AG10803 (cell line): Measurements from ENCODE around the gene ITM2B.
A peak's percentile ranks its signal among the peaks of the same experiment; 100 is the strongest.

Source experiments
- DNase-seq: peaks from one replicate; pipeline ENCODE4 v3.0.0; 2010; ENCODE audit warnings: low read depth
- H3K4me3 ChIP-seq: 2 replicates; pipeline ENCODE4 v1.5.1; 2011; ENCODE audit warnings: mild to moderate bottlenecking, low read length, control low read depth
- TF ChIP-seq, protein P1 (sequence below): conservative IDR thresholded peaks from 2 replicates; pipeline ENCODE4 v1.5.1; 2011; ENCODE audit warnings: mild to moderate bottlenecking, low read length, control low read depth, inconsistent platforms

Gene ITM2B

DNA sequence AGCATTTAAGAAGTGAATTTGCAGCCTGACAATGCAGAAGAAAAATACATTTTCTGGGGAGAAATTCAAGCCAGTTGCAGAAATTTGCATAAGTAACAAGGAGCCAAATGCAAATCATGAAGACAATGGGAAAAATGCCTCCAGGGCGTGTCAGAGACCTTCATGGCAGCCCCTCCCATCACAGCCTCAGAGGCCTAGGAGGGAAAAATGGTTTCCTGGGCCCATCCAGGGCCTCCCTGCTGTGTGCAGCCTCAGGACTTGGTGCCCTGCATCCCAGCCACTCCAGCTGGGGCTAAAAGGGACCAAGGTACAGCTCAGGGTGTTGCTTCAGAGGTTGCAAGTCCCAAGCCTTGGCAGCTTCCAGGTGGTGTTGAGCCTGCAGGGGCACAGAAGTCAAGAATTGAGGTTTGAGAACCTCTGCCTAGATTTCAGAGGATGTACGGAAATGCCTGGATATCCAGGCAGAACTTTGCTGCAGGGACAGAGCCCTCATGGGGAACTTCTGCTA is 16.7 kb upstream of the ITM2B start:
- TF ChIP-seq, protein P1, sequence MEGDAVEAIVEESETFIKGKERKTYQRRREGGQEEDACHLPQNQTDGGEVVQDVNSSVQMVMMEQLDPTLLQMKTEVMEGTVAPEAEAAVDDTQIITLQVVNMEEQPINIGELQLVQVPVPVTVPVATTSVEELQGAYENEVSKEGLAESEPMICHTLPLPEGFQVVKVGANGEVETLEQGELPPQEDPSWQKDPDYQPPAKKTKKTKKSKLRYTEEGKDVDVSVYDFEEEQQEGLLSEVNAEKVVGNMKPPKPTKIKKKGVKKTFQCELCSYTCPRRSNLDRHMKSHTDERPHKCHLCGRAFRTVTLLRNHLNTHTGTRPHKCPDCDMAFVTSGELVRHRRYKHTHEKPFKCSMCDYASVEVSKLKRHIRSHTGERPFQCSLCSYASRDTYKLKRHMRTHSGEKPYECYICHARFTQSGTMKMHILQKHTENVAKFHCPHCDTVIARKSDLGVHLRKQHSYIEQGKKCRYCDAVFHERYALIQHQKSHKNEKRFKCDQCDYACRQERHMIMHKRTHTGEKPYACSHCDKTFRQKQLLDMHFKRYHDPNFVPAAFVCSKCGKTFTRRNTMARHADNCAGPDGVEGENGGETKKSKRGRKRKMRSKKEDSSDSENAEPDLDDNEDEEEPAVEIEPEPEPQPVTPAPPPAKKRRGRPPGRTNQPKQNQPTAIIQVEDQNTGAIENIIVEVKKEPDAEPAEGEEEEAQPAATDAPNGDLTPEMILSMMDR: no peak
- no peak for DNase-seq
- H3K4me3 ChIP-seq: no peak overlapping the region

DNA sequence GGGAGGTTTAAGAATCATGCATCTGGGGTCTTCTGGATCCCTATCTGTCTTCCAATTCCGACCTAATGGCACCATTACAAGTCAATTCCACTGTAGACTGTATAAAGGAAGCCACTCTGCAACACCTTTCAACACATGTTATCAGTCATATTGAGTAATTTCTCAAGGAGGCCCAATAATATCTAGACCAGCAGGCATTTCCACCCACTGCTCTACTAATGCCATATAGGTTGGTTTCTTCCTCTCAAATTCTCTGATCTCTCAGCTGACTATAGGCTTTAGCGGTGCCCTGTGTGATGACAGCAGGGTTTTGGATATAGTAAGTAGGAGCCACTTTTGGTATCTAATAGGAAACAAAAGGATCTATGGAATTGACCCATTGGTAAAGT is 12.4 kb upstream of the ITM2B start:
- no peak for DNase-seq
- TF ChIP-seq, protein P1: no peak
- H3K4me3 ChIP-seq: no peak overlapping the region

DNA sequence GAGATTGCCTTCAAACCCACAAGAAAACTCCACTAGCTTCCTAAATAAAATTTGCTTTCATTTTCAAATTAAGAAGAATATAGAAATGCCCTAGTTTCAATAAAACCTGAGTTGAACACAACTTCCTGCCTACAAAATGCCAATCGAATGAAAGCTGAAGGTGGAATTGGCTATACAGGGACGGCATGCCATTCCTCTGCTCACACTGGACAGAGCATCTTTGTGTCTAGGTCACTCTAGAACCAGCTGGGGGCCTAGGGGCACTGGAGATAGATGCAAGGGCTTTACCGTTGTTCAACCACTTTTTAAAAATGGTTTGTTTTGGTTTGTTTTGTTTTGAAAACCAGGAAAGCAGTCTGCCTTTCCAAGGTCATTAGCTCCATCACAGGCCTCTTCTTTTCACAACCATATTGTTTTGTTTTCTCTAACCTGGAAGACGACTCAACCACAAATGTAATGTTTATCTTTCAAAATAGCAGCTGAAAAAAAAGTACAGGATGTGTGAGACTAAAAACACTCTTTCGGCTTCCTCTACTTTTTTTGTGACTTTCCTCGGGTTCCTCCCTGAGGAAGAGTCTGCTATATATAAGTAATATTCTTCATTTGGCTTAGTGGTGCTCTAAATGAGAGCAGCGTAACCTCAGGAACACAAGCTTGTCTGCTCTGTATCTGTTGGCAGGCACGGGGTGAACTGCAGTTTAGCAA is 11.9 kb upstream of the ITM2B start:
- TF ChIP-seq, protein P1: no peak
- H3K4me3 ChIP-seq: no peak overlapping the region
- DNase-seq: no peak

DNA sequence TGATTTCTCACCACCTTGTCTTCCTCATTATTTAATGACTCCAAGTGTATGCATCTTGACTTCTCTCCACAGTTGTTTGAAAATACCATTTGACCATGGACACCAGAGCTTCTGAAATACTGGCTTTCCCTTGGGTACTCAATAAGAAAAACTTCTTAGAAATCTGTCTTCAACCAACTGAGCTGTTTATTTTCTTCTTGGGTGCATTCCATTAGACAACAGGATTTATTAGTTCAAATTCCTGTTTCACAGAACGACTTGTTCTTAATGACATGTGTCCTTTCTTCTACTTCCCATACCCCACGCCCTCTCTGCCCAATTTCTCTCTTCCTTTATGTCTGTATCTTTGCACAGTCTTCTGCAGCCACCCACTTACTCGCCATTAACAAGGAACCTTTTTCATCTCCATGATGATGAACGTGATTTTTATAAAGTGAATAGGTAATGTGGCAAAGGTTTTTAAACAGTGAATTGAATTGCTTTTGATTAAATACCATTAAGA is 11.3 kb upstream of the ITM2B start:
- TF ChIP-seq, protein P1: no peak
- no peak for DNase-seq
- H3K4me3 ChIP-seq: no peak overlapping the region

DNA sequence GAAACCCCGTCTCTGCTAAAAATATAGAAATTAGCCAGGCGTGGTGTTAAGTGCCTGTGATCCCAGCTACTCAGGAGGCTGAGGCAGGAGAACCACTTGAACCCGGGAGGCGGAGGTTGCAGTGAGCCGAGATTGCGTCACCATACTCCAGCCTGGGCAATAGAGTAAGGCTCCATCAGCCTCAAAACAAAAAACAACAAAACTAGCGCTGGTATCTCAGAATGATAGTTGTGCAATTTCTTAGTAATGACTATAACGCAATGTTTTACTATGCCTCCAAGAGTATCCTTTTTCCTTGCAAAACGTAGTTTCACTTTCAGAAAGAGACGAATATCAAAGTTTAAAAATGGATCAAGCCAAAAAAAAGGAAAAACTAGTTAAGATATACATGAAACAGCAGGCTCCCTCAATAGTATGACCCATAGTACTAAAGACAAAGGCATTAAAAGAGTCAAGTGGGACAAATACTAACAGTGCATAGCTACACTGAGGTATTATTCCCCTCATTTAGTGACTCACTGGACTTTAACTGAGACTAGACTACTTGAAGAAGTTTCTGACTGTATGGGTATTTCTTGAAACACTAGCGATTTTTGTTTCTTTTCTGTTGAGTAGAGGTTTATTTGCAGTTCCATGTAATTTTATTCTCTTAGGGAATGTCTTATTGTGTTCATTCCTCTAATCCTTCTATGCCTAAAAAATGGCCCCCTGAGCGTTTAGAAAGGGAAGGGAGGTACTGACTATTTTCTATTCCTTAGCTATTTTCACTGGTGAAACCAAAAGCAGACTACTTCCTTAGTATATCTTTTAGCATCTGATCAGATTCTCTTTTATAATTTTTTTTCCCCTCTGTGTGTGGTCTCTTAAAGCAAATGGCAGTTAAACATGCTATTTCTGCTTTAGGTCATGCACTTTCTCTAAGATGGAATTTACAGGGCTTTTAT is 10.4 kb upstream of the ITM2B start:
- TF ChIP-seq, protein P1: no peak
- H3K4me3 ChIP-seq: peak overlapping the region; percentile 29
- peak; percentile 31 for DNase-seq

DNA sequence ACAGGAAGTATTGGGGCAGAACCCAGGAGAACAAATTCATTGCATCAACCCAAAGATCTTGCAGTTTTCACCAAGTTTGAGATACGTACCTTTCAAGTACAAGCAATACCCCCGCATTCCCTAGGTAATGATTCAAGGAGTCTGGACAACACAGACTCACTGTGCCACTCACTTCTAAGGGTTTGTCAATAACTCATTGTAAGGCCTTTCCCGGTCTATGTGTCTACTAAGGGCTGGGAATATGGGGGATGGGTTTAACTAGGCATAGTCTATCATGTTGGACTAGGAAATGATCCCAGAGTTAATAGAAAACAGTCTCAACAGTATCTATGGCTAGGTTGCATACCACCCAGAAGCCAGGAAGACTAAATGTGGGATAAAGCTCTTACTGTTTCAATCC is 8.3 kb upstream of the ITM2B start:
- H3K4me3 ChIP-seq: no peak overlapping the region
- DNase-seq: no peak
- TF ChIP-seq, protein P1: no peak
